HUES64 (cell line): Measurements from ENCODE around the gene LACTB.

Experiments used
- H3K27ac ChIP-seq: 2 replicates; pipeline ENCODE4 v1.7.0; 2013; ENCODE audit warnings: low read depth, low read length, inconsistent platforms
- H3K27me3 ChIP-seq: 2 replicates; pipeline ENCODE4 v1.6.1; 2013; ENCODE audit warnings: mild to moderate bottlenecking, low read length; ENCODE audit not compliant: insufficient read depth
- H3K36me3 ChIP-seq: 2 replicates; pipeline ENCODE4 v1.6.1; 2013; ENCODE audit warnings: mild to moderate bottlenecking, low read length; ENCODE audit not compliant: insufficient read depth
- H3K4me1 ChIP-seq: 2 replicates; pipeline ENCODE4 v1.6.1; 2013; ENCODE audit warnings: mild to moderate bottlenecking, low read length, moderate library complexity; ENCODE audit not compliant: insufficient read depth
- H3K4me3 ChIP-seq: 2 replicates; pipeline ENCODE4 v1.5.1; 2013; ENCODE audit warnings: mild to moderate bottlenecking, low read length, moderate library complexity
- H3K9ac ChIP-seq: 2 replicates; pipeline ENCODE4 v1.6.1; 2013; ENCODE audit warnings: mild to moderate bottlenecking, low read depth, low read length
- H3K9me3 ChIP-seq: 2 replicates; pipeline ENCODE4 v1.6.1; 2013; ENCODE audit warnings: low read depth, low read length; ENCODE audit not compliant: insufficient read depth
- WGBS: fragments of 150-250, 120-280 bp; methylation state at CpG from one replicate; pipeline ENCODE4 v1.1.7; 2013; ENCODE audit warnings: missing lambda C conversion rate; 5-methylcytosine and 5-hydroxymethylcytosine counted together

The LACTB gene

DNA sequence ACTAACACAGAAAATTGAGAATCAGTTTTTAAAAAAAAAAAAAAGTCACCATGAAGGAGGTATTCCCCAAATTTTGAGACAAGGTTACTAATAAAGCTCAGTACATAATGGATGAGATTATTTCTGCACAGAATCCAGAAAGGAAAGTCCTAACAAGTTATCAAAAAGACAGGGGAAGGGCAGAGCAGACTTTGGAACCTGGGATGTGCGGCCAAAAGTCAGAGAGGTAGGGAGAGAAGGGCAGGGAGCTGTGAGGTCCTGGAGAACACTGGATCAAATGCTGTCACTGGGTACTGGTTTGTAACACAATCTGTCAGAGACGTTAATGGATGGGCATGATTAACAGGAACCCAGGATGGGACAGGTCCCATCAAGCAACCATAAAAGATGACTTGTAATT, 12.2 kb upstream of the LACTB start:
- no peak overlapping the region for H3K9ac ChIP-seq
- 89% methylated on average over 2 of the region's 2 CpGs for WGBS
- H3K36me3 ChIP-seq = no peaks in the 10 kb centered on the region
- H3K4me1 ChIP-seq = no peaks in the 10 kb centered on the region
- no peaks in the 10 kb centered on the region for H3K9me3 ChIP-seq
- H3K4me3 ChIP-seq = no peak overlapping the region
- no peaks in the 10 kb centered on the region for H3K27me3 ChIP-seq
- H3K27ac ChIP-seq = no peak overlapping the region

DNA sequence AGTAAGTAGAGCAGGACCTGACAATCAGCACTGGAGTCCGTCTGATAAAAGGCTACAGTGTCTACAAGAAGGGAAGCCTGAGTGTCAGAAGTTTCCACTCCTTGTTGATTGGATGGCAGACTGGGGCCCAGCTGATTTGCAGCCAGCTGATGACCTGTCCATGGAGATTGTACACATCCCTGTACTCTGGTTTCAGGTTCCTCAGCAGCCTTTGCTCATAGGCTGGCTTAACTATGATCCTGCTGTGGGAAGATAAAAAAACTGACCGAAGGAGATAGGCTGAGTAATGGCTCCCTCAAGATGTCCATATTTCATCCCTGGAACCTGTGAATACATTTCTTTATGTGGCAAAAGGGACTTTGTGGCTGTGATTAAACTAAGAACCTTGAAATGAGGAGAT, 11.7 kb upstream of the LACTB start:
- Histone ChIP-seq H3K4me1 (no peaks in the 10 kb centered on the region), H3K4me3 (no peak overlapping the region), H3K27ac (no peak overlapping the region), H3K9me3 (no peaks in the 10 kb centered on the region), H3K9ac (no peak overlapping the region), H3K36me3 (no peaks in the 10 kb centered on the region), H3K27me3 (no peaks in the 10 kb centered on the region)
- WGBS = 92% methylated on average over 2 of the region's 2 CpGs

DNA sequence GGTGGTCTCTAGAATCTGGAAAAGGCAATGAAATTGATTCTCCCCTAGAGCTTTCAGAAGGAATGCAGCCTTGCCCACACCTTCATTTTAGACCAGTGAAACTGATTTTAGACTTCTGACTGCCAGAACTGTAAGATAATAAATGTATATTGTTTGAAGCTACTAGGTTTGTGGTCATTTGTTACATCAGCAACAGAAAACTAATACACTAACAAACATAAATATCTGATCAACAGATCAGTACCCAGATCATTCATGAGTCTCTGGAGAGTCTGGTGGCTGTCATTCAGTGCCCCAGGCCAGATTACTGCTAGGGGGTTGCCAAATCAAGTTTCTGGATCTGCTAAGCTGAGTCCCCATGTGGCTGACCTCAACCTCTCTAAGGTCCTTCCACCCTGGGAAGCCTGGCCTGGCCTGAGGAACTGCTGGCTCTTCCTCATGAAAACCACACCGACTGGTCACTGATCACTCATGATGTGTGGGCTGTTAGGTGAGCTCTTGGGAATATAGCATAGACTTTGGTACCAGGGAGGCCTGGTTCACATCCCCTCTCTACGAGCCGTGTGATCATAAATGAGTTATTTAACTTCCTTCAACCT, 11.1 kb upstream of the LACTB start:
- no peak overlapping the region for H3K27ac ChIP-seq
- H3K9ac ChIP-seq = no peak overlapping the region
- no peak overlapping the region for H3K4me3 ChIP-seq
- no peaks in the 10 kb centered on the region for H3K4me1 ChIP-seq
- H3K36me3 ChIP-seq = no peaks in the 10 kb centered on the region
- WGBS = 94% methylated on average over 1 of the region's 3 CpGs
- no peaks in the 10 kb centered on the region for H3K9me3 ChIP-seq
- no peaks in the 10 kb centered on the region for H3K27me3 ChIP-seq

DNA sequence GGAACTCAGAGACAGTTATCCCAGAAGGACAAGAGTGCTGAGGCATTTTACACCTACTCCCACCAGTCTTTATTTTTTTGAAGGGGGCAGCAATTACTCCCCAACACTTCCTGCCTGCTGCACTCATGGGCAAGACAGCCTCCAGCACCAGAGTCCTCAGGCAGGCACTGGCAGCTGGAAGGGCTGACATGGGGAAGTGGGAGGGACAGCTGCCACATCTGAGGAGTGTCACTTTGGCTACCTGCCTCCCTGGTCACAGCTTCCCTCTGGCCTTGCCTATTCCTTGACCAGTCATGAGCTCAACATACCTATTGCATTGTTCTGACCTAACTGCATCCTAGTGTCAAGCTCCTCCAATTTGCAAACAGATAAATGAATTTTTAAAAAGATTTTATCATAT, 10.2 kb upstream of the LACTB start:
- no peak overlapping the region for H3K4me3 ChIP-seq
- H3K9ac ChIP-seq = no peak overlapping the region
- no peaks in the 10 kb centered on the region for H3K36me3 ChIP-seq
- H3K27ac ChIP-seq = no peak overlapping the region
- no peaks in the 10 kb centered on the region for H3K27me3 ChIP-seq
- H3K4me1 ChIP-seq = no peaks in the 10 kb centered on the region
- H3K9me3 ChIP-seq = no peaks in the 10 kb centered on the region

GRCh38 chr15:63112871-63113270, 8.8 kb upstream of the LACTB start:
- no peak overlapping the region for H3K27ac ChIP-seq
- WGBS = 93% methylated on average over 3 of the region's 3 CpGs
- H3K36me3 ChIP-seq = no peaks in the 10 kb centered on the region
- no peak overlapping the region for H3K4me3 ChIP-seq
- no peaks in the 10 kb centered on the region for H3K4me1 ChIP-seq
- H3K9ac ChIP-seq = no peak overlapping the region
- H3K27me3 ChIP-seq = no peaks in the 10 kb centered on the region
- no peaks in the 10 kb centered on the region for H3K9me3 ChIP-seq

DNA sequence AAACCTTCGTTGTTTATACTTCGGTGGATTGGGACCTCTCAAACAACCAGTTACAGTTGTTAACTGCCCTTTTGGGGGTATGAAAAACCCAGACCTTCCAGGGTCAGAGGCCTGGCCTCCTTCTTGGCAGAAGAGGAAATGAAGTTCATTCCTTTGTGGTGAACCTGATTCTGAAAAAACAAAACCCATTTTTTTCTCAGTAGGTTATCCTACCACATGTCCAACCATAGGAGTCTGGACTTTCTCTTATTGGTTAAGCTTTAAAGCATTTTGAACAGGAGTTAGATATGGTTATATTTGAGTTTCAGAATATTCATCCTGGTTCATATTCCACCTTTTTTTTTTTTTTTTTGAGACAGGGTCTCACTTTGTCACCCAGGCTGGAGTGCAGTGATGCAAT, 7.2 kb upstream of the LACTB start:
- no peak overlapping the region for H3K9ac ChIP-seq
- H3K9me3 ChIP-seq = no peaks in the 10 kb centered on the region
- no peaks in the 10 kb centered on the region for H3K27me3 ChIP-seq
- H3K27ac ChIP-seq = no peak overlapping the region
- 97% methylated on average over 2 of the region's 2 CpGs for WGBS
- H3K4me3 ChIP-seq = no peak overlapping the region
- no peaks in the 10 kb centered on the region for H3K4me1 ChIP-seq
- no peaks in the 10 kb centered on the region for H3K36me3 ChIP-seq

DNA sequence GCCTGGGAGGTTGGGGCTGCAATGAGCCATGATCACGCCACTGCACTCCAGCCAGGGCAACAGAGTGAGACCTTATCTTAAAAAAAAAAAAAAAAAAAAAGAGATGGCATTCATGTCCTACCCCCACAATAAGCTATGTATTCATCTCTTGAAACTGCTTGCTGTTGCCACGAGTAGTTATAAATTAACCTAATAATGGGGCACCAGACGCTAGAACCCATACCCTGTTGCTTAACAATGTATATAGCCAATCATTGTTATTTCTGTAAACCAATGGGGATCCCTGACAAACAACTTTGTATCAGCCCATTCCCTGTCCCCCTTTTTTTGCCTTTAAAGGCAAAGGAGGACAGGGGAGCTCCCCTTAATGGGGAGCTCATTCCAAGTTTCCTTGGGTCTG, 2.8 kb upstream of the LACTB start:
- no peak overlapping the region for H3K4me3 ChIP-seq
- no peak overlapping the region for H3K9ac ChIP-seq
- H3K4me1 ChIP-seq = no peaks in the 10 kb centered on the region
- H3K27me3 ChIP-seq = no peaks in the 10 kb centered on the region
- no peaks in the 10 kb centered on the region for H3K9me3 ChIP-seq
- H3K36me3 ChIP-seq = no peaks in the 10 kb centered on the region
- no peak overlapping the region for H3K27ac ChIP-seq
- WGBS = 84% methylated on average over 2 of the region's 3 CpGs

DNA sequence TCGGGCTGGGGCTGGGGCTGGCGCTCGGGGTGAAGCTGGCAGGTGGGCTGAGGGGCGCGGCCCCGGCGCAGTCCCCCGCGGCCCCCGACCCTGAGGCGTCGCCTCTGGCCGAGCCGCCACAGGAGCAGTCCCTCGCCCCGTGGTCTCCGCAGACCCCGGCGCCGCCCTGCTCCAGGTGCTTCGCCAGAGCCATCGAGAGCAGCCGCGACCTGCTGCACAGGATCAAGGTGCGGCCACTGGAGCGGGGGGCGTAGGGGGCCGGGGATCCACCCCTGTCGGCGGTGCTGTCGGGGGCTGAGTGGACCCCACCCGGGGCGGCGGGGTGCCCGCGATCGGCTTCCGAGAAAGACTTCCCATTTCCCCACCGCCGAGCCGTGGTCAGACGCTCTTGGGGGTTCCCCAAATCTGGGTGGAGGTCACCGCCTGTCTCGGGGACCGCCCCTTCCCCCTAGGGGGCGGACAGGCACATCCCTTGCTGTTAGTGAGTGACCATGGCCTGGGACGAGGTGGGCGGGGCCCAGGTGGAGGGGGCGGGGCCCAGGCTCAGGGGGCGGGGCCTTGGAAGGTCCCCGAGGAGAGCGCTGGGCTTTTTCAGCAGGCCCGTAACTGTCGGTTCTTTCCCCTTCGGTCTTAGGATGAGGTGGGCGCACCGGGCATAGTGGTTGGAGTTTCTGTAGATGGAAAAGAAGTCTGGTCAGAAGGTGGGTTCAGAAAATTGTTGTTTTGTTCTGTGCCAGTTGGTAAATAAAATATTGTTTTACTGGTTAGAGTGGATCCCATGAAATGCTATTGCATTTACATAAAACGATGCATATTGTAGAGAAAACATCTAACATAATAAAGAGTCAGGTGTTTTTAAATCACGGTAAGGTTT, 578 bp downstream of the LACTB start:
- WGBS = 2% methylated on average over 59 of the region's 59 CpGs
- Histone ChIP-seq H3K27ac (no peak overlapping the region; the same call in 1 of the 2 replicates), H3K4me3 (peak overlapping the region; percentile 71), H3K9ac (no peak overlapping the region), H3K36me3 (peaks cover 6% of the 10 kb centered on the region; the same call in 1 of the 2 replicates), H3K9me3 (no peaks in the 10 kb centered on the region), H3K27me3 (no peaks in the 10 kb centered on the region), H3K4me1 (no peaks in the 10 kb centered on the region)

DNA sequence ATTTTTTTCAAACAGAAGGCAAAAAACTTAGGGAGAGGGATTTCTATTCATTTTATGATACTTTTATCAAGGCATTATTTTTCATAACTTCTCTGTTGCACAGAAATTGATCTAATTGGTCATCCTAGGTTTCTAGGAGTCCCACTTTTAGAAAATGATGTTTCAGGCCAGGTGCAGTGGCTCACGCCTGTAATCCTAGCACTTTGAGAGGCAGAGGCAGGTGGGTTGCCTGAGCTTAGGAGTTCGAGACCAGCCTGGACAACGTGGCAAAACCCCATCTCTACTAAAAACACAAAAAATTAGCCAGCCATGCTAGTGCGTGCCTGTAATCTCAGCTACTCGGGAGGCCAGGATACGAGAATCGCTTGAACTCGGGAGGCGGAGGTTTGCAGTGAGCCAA, 2.8 kb downstream of the LACTB start:
- no peak overlapping the region for H3K9ac ChIP-seq
- no peak overlapping the region for H3K4me3 ChIP-seq
- no peak overlapping the region for H3K27ac ChIP-seq
- no peaks in the 10 kb centered on the region for H3K9me3 ChIP-seq
- 94% methylated on average over 9 of the region's 9 CpGs for WGBS
- H3K36me3 ChIP-seq = peaks cover 18% of the 10 kb centered on the region; the same call in 1 of the 2 replicates
- no peaks in the 10 kb centered on the region for H3K4me1 ChIP-seq
- H3K27me3 ChIP-seq = no peaks in the 10 kb centered on the region

GRCh38 chr15:63126726-63127125, 5.1 kb downstream of the LACTB start:
- Histone ChIP-seq H3K36me3 (peaks cover 26% of the 10 kb centered on the region), H3K9me3 (no peaks in the 10 kb centered on the region), H3K4me1 (no peaks in the 10 kb centered on the region), H3K4me3 (no peak overlapping the region), H3K27ac (no peak overlapping the region), H3K9ac (no peak overlapping the region), H3K27me3 (no peaks in the 10 kb centered on the region)
- 93% methylated on average over 3 of the region's 3 CpGs for WGBS

DNA sequence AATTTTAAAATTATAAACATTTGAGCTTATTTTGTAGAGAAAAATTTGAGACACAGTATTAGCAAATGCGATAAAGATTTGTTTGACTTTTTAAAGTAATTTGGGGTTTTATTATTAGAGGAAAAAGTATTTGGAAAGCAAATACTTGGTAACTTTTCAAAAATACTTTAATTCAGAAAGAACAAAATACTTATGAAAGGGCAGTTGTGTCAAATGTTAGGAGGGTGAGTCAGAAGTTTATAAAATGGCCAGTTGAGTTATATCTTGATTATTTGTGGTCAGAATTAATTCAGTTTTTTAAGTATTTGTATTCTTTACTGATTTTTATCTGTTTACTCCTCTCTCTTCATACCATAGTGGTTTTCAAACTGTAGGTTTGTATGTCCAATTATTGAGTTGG, 12.1 kb downstream of the LACTB start:
- H3K4me3 ChIP-seq = no peak overlapping the region

More for the DNA sequence above, 12.1 kb downstream of the LACTB start:
- H3K27me3 ChIP-seq = no peaks in the 10 kb centered on the region
- no peaks in the 10 kb centered on the region for H3K9me3 ChIP-seq
- no peak overlapping the region for H3K27ac ChIP-seq
- H3K9ac ChIP-seq = no peak overlapping the region
- WGBS = 100% methylated on average over 1 of the region's 1 CpG
- H3K36me3 ChIP-seq = peaks cover 10% of the 10 kb centered on the region
- H3K4me1 ChIP-seq = no peaks in the 10 kb centered on the region
